SK-N-SH (cell line): Measurements from ENCODE around the gene CDH4.

ENCODE experiments used
- FOXM1 ChIP-seq: IDR thresholded peaks from 2 replicates; pipeline ENCODE4 v1.4.0; 2012; ENCODE audit warnings: low read depth, mild to moderate bottlenecking
- MEF2A ChIP-seq: IDR thresholded peaks from 2 replicates; pipeline ENCODE4 v1.4.0; 2012; ENCODE audit warnings: low read depth, borderline replicate concordance
- RAD21 ChIP-seq: IDR thresholded peaks from 2 replicates; pipeline ENCODE4 v1.6.1; 2012; ENCODE audit warnings: mild to moderate bottlenecking, low read length
- TAF1 ChIP-seq: IDR thresholded peaks from 2 replicates; pipeline ENCODE4 v1.6.1; 2012; ENCODE audit warnings: low read depth, mild to moderate bottlenecking, low read length, moderate library complexity, borderline replicate concordance
- TF ChIP-seq, protein P1 (sequence below): fragments of 200-600 bp; sonication (generic); IDR thresholded peaks from 2 replicates; pipeline ENCODE4 v1.6.1; 2017; ENCODE audit warnings: antibody characterized with exemption, mild to moderate bottlenecking, moderate library complexity

DNA sequence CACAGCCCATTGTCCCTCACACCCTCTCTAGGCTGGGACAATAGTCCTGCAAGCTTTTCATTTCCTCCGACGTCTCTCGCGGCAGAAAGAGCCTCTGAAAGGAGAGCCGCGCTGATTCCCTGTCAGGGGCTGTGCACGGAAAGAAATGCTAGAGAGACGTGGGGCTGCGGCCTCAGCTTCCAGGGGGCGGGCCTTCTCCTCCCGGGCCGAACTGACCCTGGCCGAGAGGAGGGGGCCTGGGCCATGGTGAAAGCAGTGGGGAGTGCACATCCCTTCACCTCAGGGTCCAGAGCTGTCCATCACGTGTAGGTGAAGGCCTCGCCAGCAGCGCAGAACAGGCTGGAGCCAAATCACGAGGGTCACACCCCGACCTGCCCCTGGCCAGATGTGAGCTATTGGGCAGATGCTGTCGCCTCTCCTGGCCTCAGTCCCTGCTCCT lies 593.2 kb downstream of the CDH4 start:
- TF ChIP-seq, protein P1, sequence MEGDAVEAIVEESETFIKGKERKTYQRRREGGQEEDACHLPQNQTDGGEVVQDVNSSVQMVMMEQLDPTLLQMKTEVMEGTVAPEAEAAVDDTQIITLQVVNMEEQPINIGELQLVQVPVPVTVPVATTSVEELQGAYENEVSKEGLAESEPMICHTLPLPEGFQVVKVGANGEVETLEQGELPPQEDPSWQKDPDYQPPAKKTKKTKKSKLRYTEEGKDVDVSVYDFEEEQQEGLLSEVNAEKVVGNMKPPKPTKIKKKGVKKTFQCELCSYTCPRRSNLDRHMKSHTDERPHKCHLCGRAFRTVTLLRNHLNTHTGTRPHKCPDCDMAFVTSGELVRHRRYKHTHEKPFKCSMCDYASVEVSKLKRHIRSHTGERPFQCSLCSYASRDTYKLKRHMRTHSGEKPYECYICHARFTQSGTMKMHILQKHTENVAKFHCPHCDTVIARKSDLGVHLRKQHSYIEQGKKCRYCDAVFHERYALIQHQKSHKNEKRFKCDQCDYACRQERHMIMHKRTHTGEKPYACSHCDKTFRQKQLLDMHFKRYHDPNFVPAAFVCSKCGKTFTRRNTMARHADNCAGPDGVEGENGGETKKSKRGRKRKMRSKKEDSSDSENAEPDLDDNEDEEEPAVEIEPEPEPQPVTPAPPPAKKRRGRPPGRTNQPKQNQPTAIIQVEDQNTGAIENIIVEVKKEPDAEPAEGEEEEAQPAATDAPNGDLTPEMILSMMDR, result no peak
- TF ChIP-seq RAD21, result no peak
- no peak for TF ChIP-seq TAF1
- no peak for TF ChIP-seq FOXM1
- TF ChIP-seq MEF2A, result no peak
